Neural progenitor cell (in vitro differentiated cells): ENCODE data around the gene KIAA0040. TPM values are rescaled to one million over a fixed set of nuclear protein-coding genes. Genes with fewer than 3 reads are reported as not detected.

Experiments used
- DNase-seq: peaks from one replicate; pipeline ENCODE4 v3.0.0-alpha.2; 2016; ENCODE audit warnings: low spot score
- H2AFZ ChIP-seq: fragments of 200-600 bp; sonication (generic); replicated peaks from 2 replicates; pipeline ENCODE4 v1.6.1; 2016; ENCODE audit warnings: antibody characterized with exemption
- H3F3A ChIP-seq: fragments of 200-600 bp; sonication (generic); 2 replicates; pipeline ENCODE4 v1.6.1; 2016; ENCODE audit warnings: antibody characterized with exemption, low read depth
- H3K27ac ChIP-seq: fragments of 200-600 bp; sonication (generic); 2 replicates; pipeline ENCODE4 v1.5.1; 2016; ENCODE audit warnings: mild to moderate bottlenecking
- H3K27me3 ChIP-seq: fragments of 200-600 bp; sonication (generic); 2 replicates; pipeline ENCODE4 v1.6.1; 2016; ENCODE audit warnings: mild to moderate bottlenecking, moderate library complexity
- H3K36me3 ChIP-seq: fragments of 200-600 bp; sonication (generic); 2 replicates; pipeline ENCODE4 v1.5.1; 2016
- H3K4me1 ChIP-seq: fragments of 200-600 bp; sonication (generic); 2 replicates; pipeline ENCODE4 v1.6.1; 2016; ENCODE audit warnings: mixed run types
- H3K4me2 ChIP-seq: fragments of 200-600 bp; sonication (generic); 2 replicates; pipeline ENCODE4 v1.6.1; 2016
- H3K4me3 ChIP-seq: fragments of 200-600 bp; sonication (generic); 2 replicates; pipeline ENCODE4 v1.5.1; 2016
- H3K79me2 ChIP-seq: fragments of 200-600 bp; sonication (generic); 2 replicates; pipeline ENCODE4 v1.6.1; 2016; ENCODE audit warnings: low read depth
- H3K9ac ChIP-seq: fragments of 200-600 bp; sonication (generic); 2 replicates; pipeline ENCODE4 v1.6.1; 2016
- H3K9me3 ChIP-seq: fragments of 200-600 bp; sonication (generic); 2 replicates; pipeline ENCODE4 v1.5.1; 2016; ENCODE audit warnings: low read depth
- H4K20me1 ChIP-seq: fragments of 200-600 bp; sonication (generic); 2 replicates; pipeline ENCODE4 v1.6.1; 2016; ENCODE audit warnings: low read depth
- H3K27ac Mint-ChIP-seq: 3 replicates; pipeline ENCODE4 v1.8.0; 2021; ENCODE audit warnings: mixed read lengths
- H3K27me3 Mint-ChIP-seq: 2 replicates; pipeline ENCODE4 v1.8.0; 2022; ENCODE audit warnings: low read depth, mild to moderate bottlenecking, inconsistent platforms, moderate library complexity, mixed read lengths; ENCODE audit not compliant: insufficient read depth
- H3K36me3 Mint-ChIP-seq: 3 replicates; pipeline ENCODE4 v1.8.0; 2021; ENCODE audit warnings: mixed read lengths
- H3K4me1 Mint-ChIP-seq: 3 replicates; pipeline ENCODE4 v1.8.0; 2021; ENCODE audit warnings: mixed read lengths
- H3K4me3 Mint-ChIP-seq: 3 replicates; pipeline ENCODE4 v1.8.0; 2021; ENCODE audit warnings: mild to moderate bottlenecking, moderate library complexity, mixed read lengths
- H3K9me3 Mint-ChIP-seq: 3 replicates; pipeline ENCODE4 v1.8.0; 2020; ENCODE audit warnings: mixed read lengths
- EZH2 ChIP-seq: fragments of 200-600 bp; sonication (generic); IDR thresholded peaks from 2 replicates; pipeline ENCODE4 v1.6.1; 2017; ENCODE audit warnings: antibody characterized with exemption, mild to moderate bottlenecking, moderate library complexity
- EZH2phosphoT487 ChIP-seq: fragments of 200-600 bp; sonication (generic); IDR thresholded peaks from 2 replicates; pipeline ENCODE4 v1.6.1; 2017; ENCODE audit warnings: antibody characterized with exemption
- total RNA-seq: library from RNA; depleted of rRNA; stranded (reverse); fragments of >200 nt; gene quantifications from 2 replicates; pipeline ENCODE4 v1.2.3, GENCODE V29; 2015; ENCODE audit warnings: low replicate concordance
- TF ChIP-seq, protein P1 (sequence below): fragments of 200-600 bp; sonication (generic); IDR thresholded peaks from 2 replicates; pipeline ENCODE4 v1.5.1; 2017; ENCODE audit warnings: antibody characterized with exemption, mild to moderate bottlenecking

Gene KIAA0040
- total RNA-seq, 1 donor from 2014 or later, result not detected

DNA sequence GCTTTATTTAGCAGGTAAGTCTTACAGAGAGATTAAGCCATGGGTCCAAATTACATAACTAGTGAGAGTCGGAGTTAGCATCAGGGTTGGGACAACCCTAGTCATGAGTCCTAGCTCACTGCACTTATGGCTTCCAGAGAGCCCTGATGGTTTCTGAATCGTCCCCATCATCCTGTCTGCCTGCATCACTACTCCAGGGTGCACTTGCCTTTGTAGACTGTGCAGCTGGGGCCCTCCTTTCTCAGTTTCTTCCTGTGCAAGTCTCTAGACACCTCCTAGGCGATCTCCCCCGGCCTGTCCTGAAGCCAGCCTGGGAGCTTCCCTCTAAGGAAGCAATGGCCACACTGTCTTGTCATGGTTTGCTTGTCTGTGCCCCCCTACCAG, 37.1 kb downstream of the KIAA0040 start:
- H3K36me3 Mint-ChIP-seq, result no peaks in the 10 kb centered on the region
- TF ChIP-seq EZH2phosphoT487, result no peak
- no peak for TF ChIP-seq EZH2
- TF ChIP-seq, protein P1, sequence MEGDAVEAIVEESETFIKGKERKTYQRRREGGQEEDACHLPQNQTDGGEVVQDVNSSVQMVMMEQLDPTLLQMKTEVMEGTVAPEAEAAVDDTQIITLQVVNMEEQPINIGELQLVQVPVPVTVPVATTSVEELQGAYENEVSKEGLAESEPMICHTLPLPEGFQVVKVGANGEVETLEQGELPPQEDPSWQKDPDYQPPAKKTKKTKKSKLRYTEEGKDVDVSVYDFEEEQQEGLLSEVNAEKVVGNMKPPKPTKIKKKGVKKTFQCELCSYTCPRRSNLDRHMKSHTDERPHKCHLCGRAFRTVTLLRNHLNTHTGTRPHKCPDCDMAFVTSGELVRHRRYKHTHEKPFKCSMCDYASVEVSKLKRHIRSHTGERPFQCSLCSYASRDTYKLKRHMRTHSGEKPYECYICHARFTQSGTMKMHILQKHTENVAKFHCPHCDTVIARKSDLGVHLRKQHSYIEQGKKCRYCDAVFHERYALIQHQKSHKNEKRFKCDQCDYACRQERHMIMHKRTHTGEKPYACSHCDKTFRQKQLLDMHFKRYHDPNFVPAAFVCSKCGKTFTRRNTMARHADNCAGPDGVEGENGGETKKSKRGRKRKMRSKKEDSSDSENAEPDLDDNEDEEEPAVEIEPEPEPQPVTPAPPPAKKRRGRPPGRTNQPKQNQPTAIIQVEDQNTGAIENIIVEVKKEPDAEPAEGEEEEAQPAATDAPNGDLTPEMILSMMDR, result no peak
- Histone ChIP-seq H3K27ac (no peak overlapping the region), H2AFZ (no peak overlapping the region), H4K20me1 (no peaks in the 10 kb centered on the region), H3F3A (no peaks in the 10 kb centered on the region), H3K79me2 (no peaks in the 10 kb centered on the region), H3K9ac (no peak overlapping the region), H3K4me2 (no peak overlapping the region), H3K36me3 (no peaks in the 10 kb centered on the region), H3K27me3 (peaks cover 28% of the 10 kb centered on the region), H3K4me1 (peaks cover 5% of the 10 kb centered on the region), H3K4me3 (no peak overlapping the region), H3K9me3 (no peaks in the 10 kb centered on the region)
- no peak overlapping the region for H3K4me3 Mint-ChIP-seq
- H3K27ac Mint-ChIP-seq, result no peak overlapping the region
- no peak for DNase-seq
- no peaks in the 10 kb centered on the region for H3K9me3 Mint-ChIP-seq
- H3K4me1 Mint-ChIP-seq, result peaks cover 12% of the 10 kb centered on the region
- H3K27me3 Mint-ChIP-seq, result peaks cover 6% of the 10 kb centered on the region

DNA sequence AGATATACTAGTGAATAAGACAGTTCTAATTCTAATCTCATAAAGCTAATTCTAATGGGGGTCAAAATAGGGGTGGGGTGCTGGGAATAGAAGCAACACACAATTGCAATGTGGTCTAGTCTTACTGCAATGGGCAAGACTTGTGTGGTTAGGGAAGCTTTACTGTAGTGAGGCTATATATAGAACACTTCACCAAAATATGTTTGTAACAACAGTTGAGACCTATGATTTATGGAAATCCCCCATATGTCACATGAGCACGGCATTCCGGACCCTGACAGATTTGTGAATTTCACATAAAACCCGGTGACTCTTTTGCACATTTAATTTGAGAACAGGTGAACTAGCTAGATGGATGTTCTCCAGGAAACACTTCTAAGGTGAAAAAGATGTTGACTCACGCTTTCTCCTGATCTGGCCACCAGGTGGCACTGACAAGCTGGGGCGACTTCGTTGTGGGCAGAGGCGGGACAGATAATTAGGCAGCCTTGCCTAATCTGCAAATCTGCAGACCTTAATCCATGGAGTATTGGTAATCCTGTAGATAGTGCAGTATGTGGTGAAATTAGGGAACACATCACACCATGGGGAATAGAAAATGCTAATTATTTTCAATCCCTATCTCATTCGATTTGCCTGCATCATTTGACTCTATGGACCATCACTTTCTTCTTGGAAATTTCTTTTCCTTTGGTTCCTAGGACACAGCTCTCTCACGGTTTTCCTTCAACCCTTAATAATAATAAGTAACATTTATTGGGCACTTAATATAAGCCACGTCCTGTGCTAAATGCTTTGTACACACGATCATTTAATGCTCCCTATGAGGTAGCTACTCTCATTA, 37.7 kb downstream of the KIAA0040 start:
- no peaks in the 10 kb centered on the region for H3F3A ChIP-seq
- Mint-ChIP-seq H3K36me3 (no peaks in the 10 kb centered on the region), H3K4me1 (peaks cover 12% of the 10 kb centered on the region), H3K27ac (no peak overlapping the region), H3K27me3 (peaks cover 4% of the 10 kb centered on the region), H3K4me3 (no peak overlapping the region), H3K9me3 (no peaks in the 10 kb centered on the region)
- H3K27ac ChIP-seq, result no peak overlapping the region
- no peak overlapping the region for H2AFZ ChIP-seq
- no peak overlapping the region for H3K4me3 ChIP-seq
- no peaks in the 10 kb centered on the region for H4K20me1 ChIP-seq
- no peak overlapping the region for H3K9ac ChIP-seq
- peaks cover 33% of the 10 kb centered on the region for H3K27me3 ChIP-seq
- H3K4me1 ChIP-seq, result peaks cover 5% of the 10 kb centered on the region
- no peak for TF ChIP-seq EZH2phosphoT487
- TF ChIP-seq, protein P1, result peak; percentile 94
- H3K79me2 ChIP-seq, result no peaks in the 10 kb centered on the region
- no peak overlapping the region for H3K4me2 ChIP-seq
- no peaks in the 10 kb centered on the region for H3K36me3 ChIP-seq
- no peaks in the 10 kb centered on the region for H3K9me3 ChIP-seq
- peak; percentile 79 for DNase-seq

DNA sequence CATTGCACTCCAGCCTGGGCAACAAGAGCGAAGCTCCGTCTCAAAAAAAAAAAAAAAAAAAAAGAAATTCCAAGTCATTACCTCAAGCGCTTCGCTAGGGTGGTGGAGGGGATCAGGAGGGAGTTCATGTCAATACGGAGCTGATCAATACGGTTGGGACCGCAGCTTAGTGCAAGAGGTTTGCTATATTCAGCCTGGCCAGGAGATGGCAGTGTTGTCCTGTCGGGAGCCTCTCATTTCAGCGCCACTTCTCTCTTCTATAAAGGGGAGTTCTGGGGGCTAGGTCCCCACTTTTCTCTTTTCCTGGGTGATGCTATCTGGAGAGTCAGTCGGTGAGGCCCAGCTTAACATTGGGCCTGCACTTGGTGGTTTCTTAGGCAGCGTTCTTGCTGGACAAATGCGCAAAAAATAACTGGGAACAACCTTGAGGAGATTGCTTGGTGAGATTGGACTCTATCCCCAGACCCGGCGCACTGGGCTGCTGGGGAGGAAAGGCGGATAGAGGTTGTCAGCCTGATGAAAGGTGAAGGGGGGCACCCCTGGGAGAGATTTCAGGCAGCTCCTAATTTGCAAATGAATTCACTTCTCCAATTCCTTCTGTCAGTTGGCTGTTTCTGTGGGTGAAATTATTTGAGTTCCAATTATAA, 40.4 kb downstream of the KIAA0040 start:
- Mint-ChIP-seq H3K9me3 (no peaks in the 10 kb centered on the region), H3K27me3 (peaks cover 4% of the 10 kb centered on the region), H3K27ac (no peak overlapping the region), H3K4me3 (peak overlapping the region; percentile 21), H3K36me3 (no peaks in the 10 kb centered on the region), H3K4me1 (peaks cover 2% of the 10 kb centered on the region)
- TF ChIP-seq, protein P1, result peak; percentile 85
- TF ChIP-seq EZH2phosphoT487, result no peak
- TF ChIP-seq EZH2, result no peak
- H4K20me1 ChIP-seq, result no peaks in the 10 kb centered on the region
- DNase-seq, result peak; percentile 83
- H2AFZ ChIP-seq, result peak overlapping the region; percentile 29
- H3K27me3 ChIP-seq, result peaks cover 45% of the 10 kb centered on the region
- H3K4me2 ChIP-seq, result peak overlapping the region; percentile 50
- H3K4me3 ChIP-seq, result no peak overlapping the region
- no peaks in the 10 kb centered on the region for H3F3A ChIP-seq
- H3K27ac ChIP-seq, result no peak overlapping the region
- no peaks in the 10 kb centered on the region for H3K79me2 ChIP-seq
- no peaks in the 10 kb centered on the region for H3K9me3 ChIP-seq
- no peak overlapping the region for H3K9ac ChIP-seq
- H3K36me3 ChIP-seq, result no peaks in the 10 kb centered on the region
- peaks cover 5% of the 10 kb centered on the region for H3K4me1 ChIP-seq
